ENCODE measurements around the gene SMIM35. TPM values are rescaled to one million over a fixed set of nuclear protein-coding genes. Genes with fewer than 3 reads are reported as not detected.
"Not testable (repeated sequence)": the region's sequence is repeated elsewhere in the genome, so short reads cannot be mapped to it uniquely, and the experiment has no call there.

Gene SMIM35
- total RNA-seq, 8 experiments from 2014 or later: 0.09 to 0.52 (median 0.17) TPM; not detected in 3

DNA sequence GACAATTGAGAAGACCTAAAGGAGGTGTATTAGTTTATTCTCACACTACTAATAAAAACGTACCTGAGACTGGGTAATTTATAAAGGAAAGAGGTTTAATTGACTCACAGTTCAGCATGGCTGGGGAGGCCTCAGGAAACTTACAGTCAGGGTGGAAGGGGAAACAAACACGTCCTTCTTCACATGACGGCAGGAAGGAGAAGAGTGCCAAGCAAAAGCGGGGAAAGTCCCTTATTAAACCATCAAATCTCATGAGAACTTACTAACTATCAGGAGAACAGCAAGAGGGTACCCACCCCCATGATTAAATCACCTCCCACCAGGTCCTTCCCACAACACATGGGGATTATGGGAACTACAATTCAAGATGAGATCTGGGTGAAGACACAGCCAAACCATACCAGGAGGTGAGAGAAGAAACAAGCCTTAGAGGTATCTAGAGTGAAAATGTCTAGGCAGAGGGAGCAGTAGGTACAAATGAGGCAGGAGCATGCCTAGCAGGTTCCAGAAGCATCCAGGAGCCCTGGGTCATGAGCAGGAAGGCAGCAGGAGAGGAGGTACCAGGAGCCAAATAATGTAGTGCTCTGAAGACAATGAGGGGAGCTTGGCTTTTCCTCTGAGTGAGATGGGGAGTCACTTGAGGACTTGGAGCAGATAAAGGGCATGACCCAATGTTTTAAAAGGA, 69.0 kb downstream of the SMIM35 start:
- ATAC-seq (replicated peaks in 6 of 8): no peak
- in situ Hi-C loops (cut with MboI; ENCODE audit: low pct_unique_long_range_greater_than_20kb in 2 of 9, low sequenced_read_pairs in 9 of 9, unreplicated experiment in 9 of 9): no loop called here
- 19 to 56% (median 41%) methylated on average over 3 to 4 of the region's 4 CpGs; no CpG with 5 or more reads in 1 of the 10 experiments for WGBS, 10 experiments
- no peak overlapping the region for H3K27ac ChIP-seq
- H3K4me1 ChIP-seq (replicated peaks in 1 of 2): no peaks in the 10 kb centered on the region
- no peak overlapping the region for H3K4me3 ChIP-seq

- Histone ChIP-seq H3K27ac (no peak overlapping the region), H3K4me1 (replicated peaks in 1 of 2) (no peaks in the 10 kb centered on the region), H3K4me3 (no peak overlapping the region)
- in situ Hi-C loops (cut with MboI; ENCODE audit: low pct_unique_long_range_greater_than_20kb in 2 of 9, low sequenced_read_pairs in 9 of 9, unreplicated experiment in 9 of 9): no loop called here
- no peak for ATAC-seq (replicated peaks in 6 of 8)
- WGBS, 10 experiments: 0 to 78% (median 29%) methylated on average over 1 to 3 of the region's 3 CpGs; no CpG with 5 or more reads in 3 of the 10 experiments
Observed at GRCh38 chr11:118017111-118017510, 69.7 kb downstream of the SMIM35 start.

- WGBS, 10 experiments: 0 to 83% (median 74%) methylated on average over 1 to 2 of the region's 4 CpGs; no CpG with 5 or more reads in 3 of the 10 experiments
- no peak for ATAC-seq (replicated peaks in 6 of 8)
- no peak overlapping the region for H3K27ac ChIP-seq
- no peak overlapping the region for H3K4me3 ChIP-seq
- no peaks in the 10 kb centered on the region for H3K4me1 ChIP-seq (replicated peaks in 1 of 2)
- in situ Hi-C loops (cut with MboI; ENCODE audit: low pct_unique_long_range_greater_than_20kb in 2 of 9, low sequenced_read_pairs in 9 of 9, unreplicated experiment in 9 of 9): no loop called here
Observed at GRCh38 chr11:118016104-118016503, 70.7 kb downstream of the SMIM35 start.

- Histone ChIP-seq H3K4me1 (replicated peaks in 1 of 2) (no peaks in the 10 kb centered on the region), H3K4me3 (no peak overlapping the region), H3K27ac (no peak overlapping the region)
- ATAC-seq (replicated peaks in 6 of 8): no peak
- WGBS, 10 experiments: 52 to 92% (median 62%) methylated on average over 2 to 6 of the region's 11 CpGs; no CpG with 5 or more reads in 7 of the 10 experiments
- in situ Hi-C loops (cut with MboI; ENCODE audit: low pct_unique_long_range_greater_than_20kb in 2 of 9, low sequenced_read_pairs in 9 of 9, unreplicated experiment in 9 of 9): no loop called here
Observed at GRCh38 chr11:118015385-118015841, 71.3 kb downstream of the SMIM35 start.

DNA sequence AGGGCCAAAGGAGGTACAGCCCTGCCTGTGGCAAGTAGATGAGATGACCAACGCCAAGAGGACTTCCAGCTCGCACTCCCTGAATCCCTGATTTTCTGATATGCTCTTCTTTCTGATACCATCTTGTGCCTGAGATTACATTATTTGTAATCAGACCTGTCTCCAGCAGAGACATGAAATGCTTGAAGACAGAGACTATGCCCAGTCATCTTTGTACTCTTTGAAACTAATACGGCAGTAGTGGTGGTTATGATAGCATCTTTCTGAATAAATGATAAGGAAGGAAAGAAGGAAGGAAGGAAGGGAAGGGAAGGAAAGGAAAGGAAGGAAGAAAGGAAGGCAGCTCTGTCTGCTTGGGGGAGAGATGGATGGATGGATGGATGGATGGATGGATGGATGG, 72.7 kb downstream of the SMIM35 start:
- H3K4me1 ChIP-seq (replicated peaks in 1 of 2): no peaks in the 10 kb centered on the region
- H3K4me3 ChIP-seq: no peak overlapping the region
- WGBS, 10 experiments: 63 to 100% (median 88%) methylated on average over 1 to 3 of the region's 3 CpGs
- in situ Hi-C loops (cut with MboI; ENCODE audit: low pct_unique_long_range_greater_than_20kb in 2 of 9, low sequenced_read_pairs in 9 of 9, unreplicated experiment in 9 of 9): no loop called here
- no peak for ATAC-seq (replicated peaks in 6 of 8)
- H3K27ac ChIP-seq: no peak overlapping the region

GRCh38 chr11:118012083-118012669, 74.6 kb downstream of the SMIM35 start:
- in situ Hi-C loops (cut with MboI; ENCODE audit: low pct_unique_long_range_greater_than_20kb in 2 of 9, low sequenced_read_pairs in 9 of 9, unreplicated experiment in 9 of 9): no loop called here
- Histone ChIP-seq H3K27ac (no peak overlapping the region), H3K4me1 (replicated peaks in 1 of 2) (no peaks in the 10 kb centered on the region), H3K4me3 (no peak overlapping the region)
- ATAC-seq (replicated peaks in 6 of 8): peak; percentile 34 to 99 (median 94)
- WGBS, 10 experiments: 17 to 55% (median 40%) methylated on average over 1 to 6 of the region's 7 CpGs; no CpG with 5 or more reads in 3 of the 10 experiments

- Histone ChIP-seq H3K27ac (no peak overlapping the region), H3K4me1 (replicated peaks in 1 of 2) (no peaks in the 10 kb centered on the region), H3K4me3 (no peak overlapping the region)
- in situ Hi-C loops (cut with MboI; ENCODE audit: low pct_unique_long_range_greater_than_20kb in 2 of 9, low sequenced_read_pairs in 9 of 9, unreplicated experiment in 9 of 9): no loop called here
- WGBS, 10 experiments: 22 to 89% (median 78%) methylated on average over 3 to 13 of the region's 21 CpGs; no CpG with 5 or more reads in 2 of the 10 experiments
- no peak for ATAC-seq (replicated peaks in 6 of 8)
Observed at GRCh38 chr11:118010738-118011461, 75.9 kb downstream of the SMIM35 start.

DNA sequence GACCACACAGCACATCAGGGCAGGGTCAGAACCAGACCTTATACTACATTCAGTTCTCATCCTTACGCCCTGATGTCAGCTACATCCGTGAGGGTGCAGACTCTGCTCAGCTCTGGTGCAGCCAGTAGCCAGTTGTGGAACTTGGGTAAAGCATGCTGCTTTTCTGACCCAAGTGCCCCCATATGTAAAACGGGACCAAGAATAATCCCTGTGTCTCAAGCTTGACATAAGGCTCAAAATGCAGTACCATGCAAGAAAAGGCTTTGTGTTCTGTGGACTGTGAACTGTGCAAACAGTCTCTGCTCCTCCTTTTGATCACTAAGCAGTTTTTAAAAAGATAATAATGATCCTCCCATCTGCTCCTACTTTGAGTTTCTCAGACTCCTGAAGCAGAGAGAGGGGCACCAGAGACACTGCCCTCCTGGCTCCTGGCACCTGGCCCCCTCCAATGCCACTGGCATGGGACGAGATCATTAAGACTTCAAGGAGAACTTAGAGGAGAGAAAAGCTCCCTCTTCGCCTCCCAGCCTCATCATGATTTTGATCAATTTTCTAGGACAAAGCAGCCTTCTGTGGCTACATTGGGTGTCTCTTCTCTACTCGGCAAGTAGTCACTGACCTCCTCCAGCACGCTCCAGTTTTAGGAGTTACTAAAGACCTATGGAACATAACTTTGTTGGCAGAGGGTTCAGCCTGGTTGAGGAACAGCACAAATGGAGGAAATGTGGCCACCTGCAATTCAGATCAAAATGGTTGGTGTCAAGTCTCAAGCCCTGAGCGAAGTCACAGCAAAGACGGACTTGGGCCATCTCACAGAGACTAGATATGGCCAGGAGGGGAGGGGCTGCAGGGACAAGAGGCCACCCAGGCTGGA, 76.7 kb downstream of the SMIM35 start:
- 25 to 83% (median 65%) methylated on average over 1 to 8 of the region's 9 CpGs; no CpG with 5 or more reads in 1 of the 10 experiments for WGBS, 10 experiments
- in situ Hi-C loops (cut with MboI; ENCODE audit: low pct_unique_long_range_greater_than_20kb in 2 of 9, low sequenced_read_pairs in 9 of 9, unreplicated experiment in 9 of 9): no loop called here
- Histone ChIP-seq H3K4me3 (no peak overlapping the region), H3K27ac (no peak overlapping the region), H3K4me1 (replicated peaks in 1 of 2) (no peaks in the 10 kb centered on the region)
- ATAC-seq (replicated peaks in 6 of 8): peak in 1 of 8 experiments; percentile 17

DNA sequence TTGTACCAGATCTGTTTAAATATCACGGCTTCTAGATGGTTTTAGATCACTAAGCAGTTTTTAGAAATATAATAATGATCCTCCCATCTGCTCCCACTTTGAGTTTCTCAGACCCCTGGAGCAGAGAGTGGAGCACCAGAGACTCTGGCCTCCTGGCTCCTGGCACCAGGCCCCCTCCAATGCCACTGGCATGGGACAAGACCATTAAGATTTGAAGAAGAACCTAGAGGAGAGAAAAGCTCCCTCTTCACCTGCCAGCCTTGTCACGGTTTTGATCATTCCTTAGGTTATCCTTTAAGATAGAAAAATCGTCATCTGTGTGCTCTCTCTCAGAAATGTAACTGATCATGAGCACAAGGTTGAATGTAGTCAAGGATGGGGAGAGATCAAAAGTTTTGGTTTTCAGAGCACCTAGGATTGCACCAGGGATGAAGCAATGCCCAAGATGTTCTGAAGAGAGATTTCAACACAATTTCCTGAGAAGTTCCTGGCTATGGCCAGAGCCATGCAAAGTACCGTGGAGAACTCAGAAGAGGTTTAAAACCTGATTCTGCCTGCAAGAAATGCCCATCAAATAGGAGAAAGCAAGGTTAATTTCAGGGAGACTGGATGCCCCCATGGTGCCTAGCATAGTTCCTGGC, 78.4 kb downstream of the SMIM35 start:
- no peak for ATAC-seq (replicated peaks in 6 of 8)
- in situ Hi-C loops (cut with MboI; ENCODE audit: low pct_unique_long_range_greater_than_20kb in 2 of 9, low sequenced_read_pairs in 9 of 9, unreplicated experiment in 9 of 9): no loop called here
- 0 to 100% (median 71%) methylated on average over 1 to 4 of the region's 4 CpGs for WGBS, 10 experiments

GRCh38 chr11:118007563-118008270, 79.0 kb downstream of the SMIM35 start:
- H3K4me3 ChIP-seq; in situ Hi-C loops (cut with MboI; ENCODE audit: low pct_unique_long_range_greater_than_20kb in 2 of 9, low sequenced_read_pairs in 9 of 9, unreplicated experiment in 9 of 9); ATAC-seq (replicated peaks in 6 of 8); H3K4me1 ChIP-seq (replicated peaks in 1 of 2); H3K27ac ChIP-seq: not testable (repeated sequence)
- WGBS, 10 experiments: 0 to 83% (median 33%) methylated on average over 1 to 8 of the region's 11 CpGs; no CpG with 5 or more reads in 3 of the 10 experiments

More for the DNA sequence above, 78.4 kb downstream of the SMIM35 start:
- Histone ChIP-seq H3K4me1 (replicated peaks in 1 of 2) (no peaks in the 10 kb centered on the region), H3K4me3 (no peak overlapping the region), H3K27ac (no peak overlapping the region)

DNA sequence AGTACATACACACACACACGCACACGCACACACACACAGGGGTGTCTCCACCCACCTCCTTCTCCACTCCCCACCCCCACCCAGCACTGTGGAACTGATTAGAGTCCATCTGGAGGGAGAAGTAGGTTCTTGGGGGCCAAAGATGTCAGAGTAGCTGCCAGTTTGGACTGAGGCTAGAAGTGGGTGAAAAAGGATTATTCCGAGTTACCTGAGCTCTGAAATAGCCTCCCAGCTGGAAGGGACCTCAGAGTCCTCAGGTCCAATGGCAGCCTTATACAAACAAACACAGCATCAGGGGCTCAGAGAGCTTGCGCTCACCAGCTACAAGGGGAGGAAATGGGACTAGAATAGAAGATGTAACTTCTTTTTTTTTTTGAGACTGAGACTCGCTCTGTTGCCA, 79.7 kb downstream of the SMIM35 start:
- ATAC-seq (replicated peaks in 6 of 8): no peak

DNA sequence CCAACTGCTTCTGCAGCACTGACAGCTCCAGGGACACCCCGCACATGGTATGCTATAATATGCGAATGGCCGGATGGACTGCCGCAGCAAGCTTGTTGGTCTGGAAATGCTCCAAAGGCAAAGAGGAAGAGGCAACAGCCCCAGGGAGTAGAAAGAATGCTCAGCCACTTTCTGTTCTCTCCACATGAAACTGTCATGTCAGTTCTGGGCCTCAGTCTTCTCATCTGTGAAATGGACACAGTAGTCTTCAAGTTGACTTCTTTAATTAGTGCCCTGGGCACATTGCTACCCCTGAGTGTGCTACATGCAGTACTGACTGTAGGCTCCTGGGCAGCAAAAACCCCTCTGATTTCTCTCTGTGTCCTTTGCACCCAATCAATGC, 80.6 kb downstream of the SMIM35 start:
- 30 to 100% (median 93%) methylated on average over 1 to 3 of the region's 4 CpGs; no CpG with 5 or more reads in 4 of the 10 experiments for WGBS, 10 experiments
- no peak overlapping the region for H3K4me3 ChIP-seq
- peak in 1 of 8 experiments; percentile 35 for ATAC-seq (replicated peaks in 6 of 8)

More for the DNA sequence above, 79.7 kb downstream of the SMIM35 start:
- no peak overlapping the region for H3K4me3 ChIP-seq
- no peak overlapping the region for H3K27ac ChIP-seq
- in situ Hi-C loops (cut with MboI; ENCODE audit: low pct_unique_long_range_greater_than_20kb in 2 of 9, low sequenced_read_pairs in 9 of 9, unreplicated experiment in 9 of 9): no loop called here
- H3K4me1 ChIP-seq (replicated peaks in 1 of 2): no peaks in the 10 kb centered on the region
- 73 to 100% (median 100%) methylated on average over 1 to 2 of the region's 5 CpGs; no CpG with 5 or more reads in 7 of the 10 experiments for WGBS, 10 experiments

More for the DNA sequence above, 80.6 kb downstream of the SMIM35 start:
- in situ Hi-C loops (cut with MboI; ENCODE audit: low pct_unique_long_range_greater_than_20kb in 2 of 9, low sequenced_read_pairs in 9 of 9, unreplicated experiment in 9 of 9): no loop called here
- H3K27ac ChIP-seq: no peak overlapping the region
- no peaks in the 10 kb centered on the region for H3K4me1 ChIP-seq (replicated peaks in 1 of 2)
